ENCODE results near the gene ZNF740.

DNA sequence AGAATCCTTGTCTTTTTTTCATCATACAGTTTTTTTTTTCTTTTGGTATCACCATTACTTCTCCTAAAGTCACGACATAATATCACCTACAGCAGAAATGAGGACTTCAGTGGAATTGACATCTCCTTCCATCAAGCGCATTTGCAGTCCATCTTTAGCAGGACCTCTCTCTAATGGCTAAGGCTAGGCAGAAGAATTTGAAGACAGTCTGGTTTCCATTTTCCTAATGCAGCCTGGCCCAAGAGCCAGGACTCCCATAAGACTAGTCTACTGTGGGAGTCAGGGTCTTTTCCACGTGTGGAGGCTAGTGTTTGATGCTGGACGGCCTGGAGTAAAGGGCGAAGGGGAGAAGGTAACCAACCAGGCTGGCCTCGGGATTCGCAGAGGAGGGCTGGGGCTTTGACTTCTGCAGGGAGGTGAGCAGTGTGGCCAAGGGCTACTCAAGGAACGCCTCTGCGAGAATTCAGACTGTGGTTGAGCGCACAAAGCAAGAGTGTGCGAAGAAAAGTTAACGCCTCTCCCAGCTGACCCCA lies 769 bp upstream of the ZNF740 start:
- TF ChIP-seq, protein P1, sequence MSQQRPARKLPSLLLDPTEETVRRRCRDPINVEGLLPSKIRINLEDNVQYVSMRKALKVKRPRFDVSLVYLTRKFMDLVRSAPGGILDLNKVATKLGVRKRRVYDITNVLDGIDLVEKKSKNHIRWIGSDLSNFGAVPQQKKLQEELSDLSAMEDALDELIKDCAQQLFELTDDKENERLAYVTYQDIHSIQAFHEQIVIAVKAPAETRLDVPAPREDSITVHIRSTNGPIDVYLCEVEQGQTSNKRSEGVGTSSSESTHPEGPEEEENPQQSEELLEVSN (IDR thresholded peaks at IDR 0.05): no peak
- TF ChIP-seq, protein P2, sequence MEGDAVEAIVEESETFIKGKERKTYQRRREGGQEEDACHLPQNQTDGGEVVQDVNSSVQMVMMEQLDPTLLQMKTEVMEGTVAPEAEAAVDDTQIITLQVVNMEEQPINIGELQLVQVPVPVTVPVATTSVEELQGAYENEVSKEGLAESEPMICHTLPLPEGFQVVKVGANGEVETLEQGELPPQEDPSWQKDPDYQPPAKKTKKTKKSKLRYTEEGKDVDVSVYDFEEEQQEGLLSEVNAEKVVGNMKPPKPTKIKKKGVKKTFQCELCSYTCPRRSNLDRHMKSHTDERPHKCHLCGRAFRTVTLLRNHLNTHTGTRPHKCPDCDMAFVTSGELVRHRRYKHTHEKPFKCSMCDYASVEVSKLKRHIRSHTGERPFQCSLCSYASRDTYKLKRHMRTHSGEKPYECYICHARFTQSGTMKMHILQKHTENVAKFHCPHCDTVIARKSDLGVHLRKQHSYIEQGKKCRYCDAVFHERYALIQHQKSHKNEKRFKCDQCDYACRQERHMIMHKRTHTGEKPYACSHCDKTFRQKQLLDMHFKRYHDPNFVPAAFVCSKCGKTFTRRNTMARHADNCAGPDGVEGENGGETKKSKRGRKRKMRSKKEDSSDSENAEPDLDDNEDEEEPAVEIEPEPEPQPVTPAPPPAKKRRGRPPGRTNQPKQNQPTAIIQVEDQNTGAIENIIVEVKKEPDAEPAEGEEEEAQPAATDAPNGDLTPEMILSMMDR (IDR thresholded peaks at IDR 0.05; ENCODE audit: control extremely low read depth in 1 of 3, insufficient read depth in 1 of 3, low read depth in 1 of 3, low read length in 3 of 3): no peak
- TF ChIP-seq EP300 (IDR thresholded peaks at IDR 0.05; ENCODE audit: borderline replicate concordance in 1 of 2, low read depth in 2 of 2, low read length in 2 of 2) (no peak), POLR2A (IDR thresholded peaks at IDR 0.05; ENCODE audit: control extremely low read depth in 1 of 2, low read depth in 2 of 2, low read length in 2 of 2) (no peak), SUZ12 (IDR thresholded peaks at IDR 0.05; ENCODE audit: low read length) (no peak), TEAD4 (IDR thresholded peaks at IDR 0.05; ENCODE audit: low read depth, low read length) (no peak), JUN (IDR thresholded peaks at IDR 0.05; ENCODE audit: low read depth, low read length) (no peak), CEBPB (IDR thresholded peaks at IDR 0.05; ENCODE audit: low read depth, low read length) (no peak), SP4 (IDR thresholded peaks at IDR 0.05; ENCODE audit: low read length) (no peak), GTF2F1 (IDR thresholded peaks at IDR 0.05; ENCODE audit: borderline replicate concordance, low read depth, low read length) (no peak), SIX5 (IDR thresholded peaks at IDR 0.05; ENCODE audit: low read depth, low read length) (no peak)
- TF ChIP-seq, protein P3, sequence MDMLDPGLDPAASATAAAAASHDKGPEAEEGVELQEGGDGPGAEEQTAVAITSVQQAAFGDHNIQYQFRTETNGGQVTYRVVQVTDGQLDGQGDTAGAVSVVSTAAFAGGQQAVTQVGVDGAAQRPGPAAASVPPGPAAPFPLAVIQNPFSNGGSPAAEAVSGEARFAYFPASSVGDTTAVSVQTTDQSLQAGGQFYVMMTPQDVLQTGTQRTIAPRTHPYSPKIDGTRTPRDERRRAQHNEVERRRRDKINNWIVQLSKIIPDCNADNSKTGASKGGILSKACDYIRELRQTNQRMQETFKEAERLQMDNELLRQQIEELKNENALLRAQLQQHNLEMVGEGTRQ (IDR thresholded peaks at IDR 0.05; ENCODE audit: low read length): no peak
